ENCODE measurements around the gene FLNC. TPM values are rescaled to one million over a fixed set of nuclear protein-coding genes. Genes with fewer than 3 reads are reported as not detected.

FLNC gene
- total and polyA plus RNA-seq, 2 donors (not counting 3 experiments of a cell fraction or from before 2014, with no cell fraction given), result 19.5 to 81.9 TPM

DNA sequence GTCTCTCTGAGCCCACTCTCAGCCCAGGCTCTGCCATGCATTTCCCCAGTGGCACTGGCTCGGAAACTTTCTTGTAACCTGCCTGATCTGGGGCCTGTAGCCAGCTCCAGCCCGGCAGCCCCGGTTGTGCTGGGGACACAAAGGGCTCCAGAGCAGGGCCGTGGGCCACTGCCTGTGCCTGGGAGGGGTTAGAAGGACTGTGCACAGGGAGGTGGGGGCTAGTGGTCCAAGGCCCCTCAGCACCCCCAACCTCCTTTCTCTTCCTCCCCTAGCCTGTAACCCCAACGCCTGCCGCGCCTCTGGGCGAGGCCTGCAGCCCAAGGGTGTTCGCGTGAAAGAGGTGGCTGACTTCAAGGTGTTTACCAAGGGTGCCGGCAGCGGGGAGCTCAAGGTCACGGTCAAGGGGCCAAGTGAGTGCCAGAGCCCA lies 9.6 kb downstream of the FLNC start:
- peaks cover under 1% of the 10 kb centered on the region for H3K79me2 ChIP-seq (ENCODE audit: control insufficient read depth, insufficient read depth, low read length)
- DNase-seq (ENCODE audit: low read depth, low spot score) (no peak), FAIRE-seq (no peak)
- no peak overlapping the region for H3K27ac ChIP-seq (ENCODE audit: insufficient read depth, low read depth, low read length)
- intact Hi-C loops (cut with micrococcal nuclease) (no loop called here), dilution Hi-C loops (cut with MboI; ENCODE audit: extremely low pct_ligation_motif_present, low sequenced_read_pairs) (no loop called here)
- H3K9me1 ChIP-seq (replicated peaks; ENCODE audit: control insufficient read depth, extremely low read depth, insufficient read depth, low read length), result no peaks in the 10 kb centered on the region
- no TSS peak for BruUV-seq (replicated peaks)
- ChIA-PET POLR2A (no interaction called here), CTCF (no interaction called here)
- H3K4me1 ChIP-seq (ENCODE audit: control insufficient read depth, extremely low read depth, insufficient read depth, low read length), result no peaks in the 10 kb centered on the region
- H3K9ac ChIP-seq (replicated peaks; ENCODE audit: extremely low read depth, insufficient read depth, low read length), result no peak overlapping the region
- no peak overlapping the region for H3K4me2 ChIP-seq (ENCODE audit: insufficient read depth, low read length)
- H2AFZ ChIP-seq (ENCODE audit: low read depth, low read length), result no peak overlapping the region
- H3K36me3 ChIP-seq (ENCODE audit: control insufficient read depth in 2 of 2, extremely low read depth in 1 of 2, insufficient read depth in 2 of 2, low read length in 2 of 2), result peaks cover 11 to 78% of the 10 kb centered on the region in 2 experiments
- H4K20me1 ChIP-seq (replicated peaks; ENCODE audit: control insufficient read depth, extremely low read depth, insufficient read depth, low read length), result no peaks in the 10 kb centered on the region
- TF ChIP-seq POLR2A (IDR thresholded peaks at IDR 0.05; ENCODE audit: low read depth, low read length), result no peak
- TF ChIP-seq JUN (IDR thresholded peaks at IDR 0.05; ENCODE audit: borderline replicate concordance, insufficient read depth, insufficient read length, low read depth), result no peak
- TF ChIP-seq POLR2AphosphoS5 (IDR thresholded peaks at IDR 0.05; ENCODE audit: insufficient read depth, low read depth, low read length), result no peak
- TF ChIP-seq FOS (IDR thresholded peaks at IDR 0.05; ENCODE audit: borderline replicate concordance, insufficient read depth, low read length), result no peak
- TF ChIP-seq EZH2 (IDR thresholded peaks at IDR 0.05; ENCODE audit: borderline replicate concordance, low read depth, low read length, severe bottlenecking), result no peak
- TF ChIP-seq, protein P1, sequence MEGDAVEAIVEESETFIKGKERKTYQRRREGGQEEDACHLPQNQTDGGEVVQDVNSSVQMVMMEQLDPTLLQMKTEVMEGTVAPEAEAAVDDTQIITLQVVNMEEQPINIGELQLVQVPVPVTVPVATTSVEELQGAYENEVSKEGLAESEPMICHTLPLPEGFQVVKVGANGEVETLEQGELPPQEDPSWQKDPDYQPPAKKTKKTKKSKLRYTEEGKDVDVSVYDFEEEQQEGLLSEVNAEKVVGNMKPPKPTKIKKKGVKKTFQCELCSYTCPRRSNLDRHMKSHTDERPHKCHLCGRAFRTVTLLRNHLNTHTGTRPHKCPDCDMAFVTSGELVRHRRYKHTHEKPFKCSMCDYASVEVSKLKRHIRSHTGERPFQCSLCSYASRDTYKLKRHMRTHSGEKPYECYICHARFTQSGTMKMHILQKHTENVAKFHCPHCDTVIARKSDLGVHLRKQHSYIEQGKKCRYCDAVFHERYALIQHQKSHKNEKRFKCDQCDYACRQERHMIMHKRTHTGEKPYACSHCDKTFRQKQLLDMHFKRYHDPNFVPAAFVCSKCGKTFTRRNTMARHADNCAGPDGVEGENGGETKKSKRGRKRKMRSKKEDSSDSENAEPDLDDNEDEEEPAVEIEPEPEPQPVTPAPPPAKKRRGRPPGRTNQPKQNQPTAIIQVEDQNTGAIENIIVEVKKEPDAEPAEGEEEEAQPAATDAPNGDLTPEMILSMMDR (IDR thresholded peaks at IDR 0.05; ENCODE audit: extremely low read depth in 1 of 2, insufficient read depth in 1 of 2, low read depth in 1 of 2, low read length in 2 of 2), result no peak
- no peak for TF ChIP-seq MYC (IDR thresholded peaks at IDR 0.05; ENCODE audit: low read depth, low read length)
- TF ChIP-seq, protein P2, sequence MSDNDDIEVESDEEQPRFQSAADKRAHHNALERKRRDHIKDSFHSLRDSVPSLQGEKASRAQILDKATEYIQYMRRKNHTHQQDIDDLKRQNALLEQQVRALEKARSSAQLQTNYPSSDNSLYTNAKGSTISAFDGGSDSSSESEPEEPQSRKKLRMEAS (IDR thresholded peaks at IDR 0.05; ENCODE audit: insufficient read depth, insufficient read length), result no peak
- no peak for TF ChIP-seq GATA2 (IDR thresholded peaks at IDR 0.05; ENCODE audit: insufficient read depth, insufficient read length, low read depth, low read length)
- no peak overlapping the region for H3K4me3 ChIP-seq (replicated peaks in 1 of 3; ENCODE audit: insufficient read depth in 1 of 3, low read depth in 1 of 3, low read length in 3 of 3)
- H3K9me3 ChIP-seq (replicated peaks; ENCODE audit: control insufficient read depth, insufficient read depth, low read length), result no peaks in the 10 kb centered on the region
- no peaks in the 10 kb centered on the region for H3K27me3 ChIP-seq (ENCODE audit: control insufficient read depth in 2 of 2, insufficient read depth in 2 of 2, low read length in 2 of 2)

Data from endothelial cell of umbilical vein (primary cell).